Muscle of arm (tissue), 12 donors: ENCODE data around the gene ALDH3A1. TPM values are rescaled to one million over a fixed set of nuclear protein-coding genes. Genes with fewer than 3 reads are reported as not detected.

Source experiments
- DNase-seq: peaks from one replicate; pipeline ENCODE4 v3.0.0-alpha.2; 2013
- polyA plus RNA-seq, 12 donors: library from polyadenylated mRNA; unstranded; fragments of 120-200 nt; gene quantifications; one replicate each; pipeline ENCODE4 v1.2.1, GENCODE V29; 2013; ENCODE audit not compliant: insufficient read length in 12 of 12

Gene ALDH3A1
- polyA plus RNA-seq, 12 donors: 0.08 to 0.38 (median 0.18) TPM; not detected in 5

GRCh38 chr17:19760746-19761145 is 12.6 kb upstream of the ALDH3A1 start:
- no peak for DNase-seq

GRCh38 chr17:19759568-19760549 is 11.8 kb upstream of the ALDH3A1 start:
- no peak for DNase-seq

GRCh38 chr17:19757536-19758180 is 9.6 kb upstream of the ALDH3A1 start:
- no peak for DNase-seq

GRCh38 chr17:19756546-19756945 is 8.4 kb upstream of the ALDH3A1 start:
- no peak for DNase-seq

- no peak for DNase-seq
These were observed 7.9 kb upstream of the ALDH3A1 start for GRCh38 chr17:19755821-19756510.

GRCh38 chr17:19755392-19755791 is 7.3 kb upstream of the ALDH3A1 start:
- no peak for DNase-seq

- DNase-seq: no peak
These were observed 5.8 kb upstream of the ALDH3A1 start for GRCh38 chr17:19753661-19754463.

- no peak for DNase-seq
These were observed 5.0 kb upstream of the ALDH3A1 start for GRCh38 chr17:19753051-19753509.

- no peak for DNase-seq
These were observed 4.3 kb upstream of the ALDH3A1 start for GRCh38 chr17:19752216-19753050.

GRCh38 chr17:19750835-19751234 is 2.7 kb upstream of the ALDH3A1 start:
- DNase-seq: no peak

- DNase-seq: no peak
These were observed 2.0 kb upstream of the ALDH3A1 start for GRCh38 chr17:19750020-19750572.

- DNase-seq: no peak
These were observed 702 bp upstream of the ALDH3A1 start for GRCh38 chr17:19748807-19749193.

- DNase-seq: no peak
These were observed 859 bp downstream of the ALDH3A1 start for GRCh38 chr17:19747159-19747719.

GRCh38 chr17:19746517-19746916 is 1.6 kb downstream of the ALDH3A1 start:
- no peak for DNase-seq

GRCh38 chr17:19744922-19745757 is 3.0 kb downstream of the ALDH3A1 start:
- DNase-seq: peak; percentile 91

GRCh38 chr17:19744492-19744891 is 3.6 kb downstream of the ALDH3A1 start:
- DNase-seq: no peak

GRCh38 chr17:19743101-19744100 is 4.7 kb downstream of the ALDH3A1 start:
- DNase-seq: no peak

- no peak for DNase-seq
These were observed 5.6 kb downstream of the ALDH3A1 start for GRCh38 chr17:19742495-19742894.
